ENCODE data around the gene SLC25A13.

Gene SLC25A13

DNA sequence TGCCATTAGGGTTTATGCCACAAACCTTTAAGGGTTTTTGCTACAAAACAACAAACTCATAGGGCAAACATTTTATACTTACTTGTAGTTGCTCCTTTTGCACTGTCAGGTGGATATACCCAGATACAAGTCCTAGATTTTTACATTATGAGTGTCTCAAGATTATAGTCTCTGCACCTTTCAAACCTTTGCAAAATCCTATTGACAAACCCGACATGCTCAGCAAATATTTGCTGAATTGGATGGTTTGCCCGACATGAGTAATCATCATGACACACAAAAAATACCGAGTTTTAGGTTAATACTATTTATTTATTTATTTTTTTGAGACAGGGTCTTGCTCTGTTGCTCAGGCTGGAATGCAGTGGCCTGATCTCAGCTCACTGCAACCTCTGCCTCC lies 117.3 kb downstream of the SLC25A13 start:
- peaks cover 14% of the 10 kb centered on the region for H3K36me3 Mint-ChIP-seq (ENCODE audit: low read depth)
- no peak overlapping the region for H3K4me3 Mint-ChIP-seq
- TF ChIP-seq, protein P1, sequence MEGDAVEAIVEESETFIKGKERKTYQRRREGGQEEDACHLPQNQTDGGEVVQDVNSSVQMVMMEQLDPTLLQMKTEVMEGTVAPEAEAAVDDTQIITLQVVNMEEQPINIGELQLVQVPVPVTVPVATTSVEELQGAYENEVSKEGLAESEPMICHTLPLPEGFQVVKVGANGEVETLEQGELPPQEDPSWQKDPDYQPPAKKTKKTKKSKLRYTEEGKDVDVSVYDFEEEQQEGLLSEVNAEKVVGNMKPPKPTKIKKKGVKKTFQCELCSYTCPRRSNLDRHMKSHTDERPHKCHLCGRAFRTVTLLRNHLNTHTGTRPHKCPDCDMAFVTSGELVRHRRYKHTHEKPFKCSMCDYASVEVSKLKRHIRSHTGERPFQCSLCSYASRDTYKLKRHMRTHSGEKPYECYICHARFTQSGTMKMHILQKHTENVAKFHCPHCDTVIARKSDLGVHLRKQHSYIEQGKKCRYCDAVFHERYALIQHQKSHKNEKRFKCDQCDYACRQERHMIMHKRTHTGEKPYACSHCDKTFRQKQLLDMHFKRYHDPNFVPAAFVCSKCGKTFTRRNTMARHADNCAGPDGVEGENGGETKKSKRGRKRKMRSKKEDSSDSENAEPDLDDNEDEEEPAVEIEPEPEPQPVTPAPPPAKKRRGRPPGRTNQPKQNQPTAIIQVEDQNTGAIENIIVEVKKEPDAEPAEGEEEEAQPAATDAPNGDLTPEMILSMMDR (IDR thresholded peaks at IDR 0.05), result no peak
- DNase-seq, result no peak
- H3K27me3 Mint-ChIP-seq (ENCODE audit: low read depth, poor library complexity), result no peaks in the 10 kb centered on the region
- no peak overlapping the region for H3K27ac Mint-ChIP-seq
- no peaks in the 10 kb centered on the region for H3K9me3 Mint-ChIP-seq
- H3K4me1 Mint-ChIP-seq, result peaks cover 27% of the 10 kb centered on the region

- H3K27me3 Mint-ChIP-seq (ENCODE audit: low read depth, poor library complexity), result no peaks in the 10 kb centered on the region
- H3K4me3 Mint-ChIP-seq, result no peak overlapping the region
- TF ChIP-seq, protein P1 (IDR thresholded peaks at IDR 0.05), result no peak
- no peaks in the 10 kb centered on the region for H3K9me3 Mint-ChIP-seq
- no peak overlapping the region for H3K27ac Mint-ChIP-seq
- H3K4me1 Mint-ChIP-seq, result peaks cover 36% of the 10 kb centered on the region
- no peak for DNase-seq
- peaks cover 8% of the 10 kb centered on the region for H3K36me3 Mint-ChIP-seq (ENCODE audit: low read depth)
Measured at GRCh38 chr7:96203786-96204185, 118.1 kb downstream of the SLC25A13 start.

DNA sequence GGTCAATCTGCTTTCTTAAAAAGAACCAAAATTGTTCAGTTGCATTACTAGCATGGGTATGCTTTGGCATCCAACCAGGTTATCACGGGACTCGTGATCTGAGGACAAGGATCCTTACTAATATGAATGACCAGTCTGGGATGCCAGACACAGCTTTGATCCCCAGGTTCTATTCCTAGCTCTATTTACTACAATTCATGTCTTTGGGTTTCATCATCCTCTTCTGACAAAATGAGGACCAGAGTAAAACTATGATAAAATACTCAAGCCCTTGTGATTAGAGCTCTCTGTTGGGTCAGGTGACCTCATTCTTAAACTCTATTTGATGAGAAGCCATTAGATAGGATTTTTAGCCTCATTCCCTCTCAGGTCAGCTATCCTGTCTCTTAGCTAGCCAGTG lies 119.8 kb downstream of the SLC25A13 start:
- H3K36me3 Mint-ChIP-seq (ENCODE audit: low read depth), result no peaks in the 10 kb centered on the region
- H3K27ac Mint-ChIP-seq, result no peak overlapping the region
- H3K27me3 Mint-ChIP-seq (ENCODE audit: low read depth, poor library complexity), result no peaks in the 10 kb centered on the region
- H3K4me1 Mint-ChIP-seq, result peaks cover 42% of the 10 kb centered on the region
- no peak overlapping the region for H3K4me3 Mint-ChIP-seq
- DNase-seq, result no peak
- H3K9me3 Mint-ChIP-seq, result no peaks in the 10 kb centered on the region
- TF ChIP-seq, protein P1 (IDR thresholded peaks at IDR 0.05), result no peak

- no peak for DNase-seq
- Mint-ChIP-seq H3K27ac (peak overlapping the region; percentile 22), H3K4me3 (no peak overlapping the region), H3K9me3 (no peaks in the 10 kb centered on the region), H3K4me1 (peaks cover 42% of the 10 kb centered on the region), H3K36me3 (ENCODE audit: low read depth) (no peaks in the 10 kb centered on the region), H3K27me3 (ENCODE audit: low read depth, poor library complexity) (no peaks in the 10 kb centered on the region)
- TF ChIP-seq, protein P1 (IDR thresholded peaks at IDR 0.05), result no peak
Measured at GRCh38 chr7:96200740-96201139, 121.2 kb downstream of the SLC25A13 start.

DNA sequence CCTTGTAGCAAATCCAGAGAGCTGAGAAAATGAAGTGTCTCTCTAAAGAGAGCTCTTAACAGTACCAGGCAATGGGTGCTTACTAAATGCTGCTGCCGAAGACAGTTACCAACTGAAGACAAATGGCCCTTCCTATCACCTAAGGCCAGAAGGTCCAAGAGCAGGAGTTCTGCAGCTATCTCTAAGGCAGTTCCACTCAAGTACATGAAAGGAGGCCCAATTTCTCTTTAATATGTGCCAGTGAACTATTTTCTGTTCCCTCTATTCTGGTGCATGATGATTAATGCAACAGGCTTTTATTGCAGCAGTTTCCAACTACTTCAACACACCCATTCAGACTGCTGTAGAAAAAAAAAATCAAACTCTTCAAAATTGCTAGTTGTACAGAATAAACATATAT lies 122.5 kb downstream of the SLC25A13 start:
- peaks cover 42% of the 10 kb centered on the region for H3K4me1 Mint-ChIP-seq
- no peak overlapping the region for H3K4me3 Mint-ChIP-seq
- no peak overlapping the region for H3K27ac Mint-ChIP-seq
- no peaks in the 10 kb centered on the region for H3K27me3 Mint-ChIP-seq (ENCODE audit: low read depth, poor library complexity)
- TF ChIP-seq, protein P1 (IDR thresholded peaks at IDR 0.05), result no peak
- no peaks in the 10 kb centered on the region for H3K9me3 Mint-ChIP-seq
- peaks cover 6% of the 10 kb centered on the region for H3K36me3 Mint-ChIP-seq (ENCODE audit: low read depth)
- no peak for DNase-seq

DNA sequence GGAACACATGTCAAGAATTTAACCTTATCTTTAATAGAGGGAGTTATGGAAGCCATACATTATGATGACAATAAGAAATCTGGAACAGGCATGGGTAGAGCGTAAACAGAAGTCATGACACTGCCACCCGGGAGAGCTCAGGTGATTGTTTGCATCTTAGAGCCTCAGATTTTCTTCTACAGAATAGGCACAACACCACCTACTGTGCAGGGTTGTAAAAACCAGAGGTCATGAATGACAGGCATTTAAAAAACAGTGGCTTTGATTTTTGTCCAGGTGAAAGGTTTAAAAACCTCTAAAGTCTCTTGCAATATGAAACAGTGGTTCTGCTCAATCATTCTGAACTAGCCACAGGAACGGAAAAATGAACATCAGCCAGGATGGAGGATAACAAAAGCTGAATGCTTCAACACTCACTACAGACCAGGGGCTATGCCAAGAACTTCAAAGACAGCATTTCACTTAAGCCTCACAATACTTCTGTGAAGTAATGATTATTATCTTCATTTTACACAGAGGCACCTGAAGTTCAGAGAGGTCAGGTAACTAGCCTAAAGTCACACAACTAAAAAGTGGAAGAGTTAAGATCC lies 123.8 kb downstream of the SLC25A13 start:
- Mint-ChIP-seq H3K36me3 (ENCODE audit: low read depth) (peaks cover 15% of the 10 kb centered on the region), H3K27me3 (ENCODE audit: low read depth, poor library complexity) (no peaks in the 10 kb centered on the region), H3K4me1 (peaks cover 47% of the 10 kb centered on the region), H3K4me3 (no peak overlapping the region), H3K9me3 (no peaks in the 10 kb centered on the region), H3K27ac (no peak overlapping the region)
- TF ChIP-seq, protein P1 (IDR thresholded peaks at IDR 0.05), result no peak
- DNase-seq, result no peak

All from nephron progenitor cell (in vitro differentiated cells).